Measurements from ENCODE around the gene ENTPD8. TPM values are rescaled to one million over a fixed set of nuclear protein-coding genes. Genes with fewer than 3 reads are reported as not detected.
A peak's percentile ranks its signal among the peaks of the same experiment; 100 is the strongest.

The ENTPD8 gene
- total RNA-seq, 4 donors from 2014 or later, result 0.57 TPM; not detected in 3

DNA sequence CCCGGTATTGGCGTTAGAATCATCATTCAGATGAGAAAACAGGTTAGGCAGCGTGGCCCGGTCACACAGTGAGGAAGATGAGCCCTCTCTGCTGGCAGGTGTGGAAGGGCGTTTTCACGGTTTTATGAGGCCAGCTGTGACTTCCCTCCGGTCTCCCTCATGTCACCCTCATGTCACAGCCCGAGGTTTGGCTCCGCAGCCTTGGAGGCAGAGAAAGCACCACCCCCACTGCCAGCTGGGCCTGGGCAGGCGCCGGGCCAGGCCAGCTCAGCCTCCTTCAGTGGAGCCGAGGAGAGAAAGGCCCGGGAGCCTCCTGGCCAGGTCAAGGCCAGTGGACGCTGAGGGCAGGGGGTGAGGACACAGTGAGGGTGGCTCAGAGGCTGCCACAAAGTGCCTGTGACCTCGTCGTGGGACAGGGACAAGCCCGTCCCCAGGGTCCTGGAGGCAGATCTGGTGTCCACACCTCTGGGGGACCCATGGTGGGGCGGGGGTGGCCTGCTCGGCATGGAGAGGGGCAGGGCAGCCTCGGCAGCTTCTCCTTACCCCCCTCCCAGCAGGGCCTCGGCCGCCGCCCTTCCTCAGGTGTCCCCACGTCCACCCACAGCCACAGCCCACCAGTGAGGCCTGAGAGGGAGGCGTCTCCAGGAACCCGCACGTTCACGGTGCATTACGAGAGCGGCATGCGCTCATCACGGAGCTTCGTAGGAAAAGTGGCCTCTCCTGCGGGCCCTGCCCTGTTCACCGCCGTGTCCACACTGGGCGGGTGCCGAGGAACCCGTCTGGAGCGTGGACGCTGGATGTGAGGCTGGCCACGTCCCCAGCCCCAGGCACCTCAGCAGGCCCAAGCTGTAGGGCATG is 50.4 kb downstream of the ENTPD8 start:
- H3K4me1 ChIP-seq, result peaks cover 0 to 13% (median 0%) of the 10 kb centered on the region in 3 donors
- no peaks in the 10 kb centered on the region for H3K27me3 ChIP-seq
- H3K27ac ChIP-seq, result peak overlapping the region in 3 of 4 donors; percentile 66 to 73 (median 68)
- no peak for TF ChIP-seq POLR2A (IDR thresholded peaks at IDR 0.05)
- no peak for TF ChIP-seq EP300 (IDR thresholded peaks at IDR 0.05)
- TF ChIP-seq POLR2AphosphoS5 (IDR thresholded peaks at IDR 0.05), result no peak
- TF ChIP-seq, protein P1, sequence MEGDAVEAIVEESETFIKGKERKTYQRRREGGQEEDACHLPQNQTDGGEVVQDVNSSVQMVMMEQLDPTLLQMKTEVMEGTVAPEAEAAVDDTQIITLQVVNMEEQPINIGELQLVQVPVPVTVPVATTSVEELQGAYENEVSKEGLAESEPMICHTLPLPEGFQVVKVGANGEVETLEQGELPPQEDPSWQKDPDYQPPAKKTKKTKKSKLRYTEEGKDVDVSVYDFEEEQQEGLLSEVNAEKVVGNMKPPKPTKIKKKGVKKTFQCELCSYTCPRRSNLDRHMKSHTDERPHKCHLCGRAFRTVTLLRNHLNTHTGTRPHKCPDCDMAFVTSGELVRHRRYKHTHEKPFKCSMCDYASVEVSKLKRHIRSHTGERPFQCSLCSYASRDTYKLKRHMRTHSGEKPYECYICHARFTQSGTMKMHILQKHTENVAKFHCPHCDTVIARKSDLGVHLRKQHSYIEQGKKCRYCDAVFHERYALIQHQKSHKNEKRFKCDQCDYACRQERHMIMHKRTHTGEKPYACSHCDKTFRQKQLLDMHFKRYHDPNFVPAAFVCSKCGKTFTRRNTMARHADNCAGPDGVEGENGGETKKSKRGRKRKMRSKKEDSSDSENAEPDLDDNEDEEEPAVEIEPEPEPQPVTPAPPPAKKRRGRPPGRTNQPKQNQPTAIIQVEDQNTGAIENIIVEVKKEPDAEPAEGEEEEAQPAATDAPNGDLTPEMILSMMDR (IDR thresholded peaks at IDR 0.05), result no peak
- H3K9me3 ChIP-seq, result no peaks in the 10 kb centered on the region
- H3K4me3 ChIP-seq, result peak overlapping the region in 1 of 2 donors; percentile 10
- peaks cover 0 to 57% of the 10 kb centered on the region in 2 donors for H3K36me3 ChIP-seq
- peak; percentile 8 for ATAC-seq
- WGBS, 2 donors (ENCODE audit: low coverage in 1 of 2), result 70 to 81% methylated on average over 4 to 5 of the region's 42 CpGs

DNA sequence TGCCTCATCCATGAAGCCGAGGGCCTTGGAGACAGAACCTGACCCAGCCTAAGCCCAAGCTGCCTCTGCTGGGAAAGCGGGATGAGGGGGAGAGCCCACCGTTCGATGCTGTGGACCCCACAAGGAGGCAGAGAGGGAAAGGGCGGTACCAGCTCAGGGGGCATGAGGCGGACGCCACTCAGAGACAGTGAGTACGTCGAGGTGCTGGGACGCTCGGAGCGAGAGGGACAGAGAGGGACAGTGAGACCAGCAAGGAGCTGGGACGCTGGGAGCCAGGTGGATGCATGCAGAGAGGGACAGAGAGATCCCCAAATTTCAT is 51.8 kb downstream of the ENTPD8 start:
- Histone ChIP-seq H3K27ac (no peak overlapping the region), H3K27me3 (no peaks in the 10 kb centered on the region), H3K9me3 (no peaks in the 10 kb centered on the region), H3K4me3 (no peak overlapping the region), H3K4me1 (peaks cover 0 to 13% (median 0%) of the 10 kb centered on the region in 3 donors), H3K36me3 (peaks cover 0 to 56% of the 10 kb centered on the region in 2 donors)
- ATAC-seq, result no peak
- 91% methylated on average over 5 of the region's 13 CpGs; no CpG with 5 or more reads in 1 of the 2 donors for WGBS, 2 donors (ENCODE audit: low coverage in 1 of 2)
- no peak for TF ChIP-seq POLR2AphosphoS5 (IDR thresholded peaks at IDR 0.05)
- no peak for TF ChIP-seq POLR2A (IDR thresholded peaks at IDR 0.05)
- TF ChIP-seq, protein P1 (IDR thresholded peaks at IDR 0.05), result no peak
- no peak for TF ChIP-seq EP300 (IDR thresholded peaks at IDR 0.05)

DNA sequence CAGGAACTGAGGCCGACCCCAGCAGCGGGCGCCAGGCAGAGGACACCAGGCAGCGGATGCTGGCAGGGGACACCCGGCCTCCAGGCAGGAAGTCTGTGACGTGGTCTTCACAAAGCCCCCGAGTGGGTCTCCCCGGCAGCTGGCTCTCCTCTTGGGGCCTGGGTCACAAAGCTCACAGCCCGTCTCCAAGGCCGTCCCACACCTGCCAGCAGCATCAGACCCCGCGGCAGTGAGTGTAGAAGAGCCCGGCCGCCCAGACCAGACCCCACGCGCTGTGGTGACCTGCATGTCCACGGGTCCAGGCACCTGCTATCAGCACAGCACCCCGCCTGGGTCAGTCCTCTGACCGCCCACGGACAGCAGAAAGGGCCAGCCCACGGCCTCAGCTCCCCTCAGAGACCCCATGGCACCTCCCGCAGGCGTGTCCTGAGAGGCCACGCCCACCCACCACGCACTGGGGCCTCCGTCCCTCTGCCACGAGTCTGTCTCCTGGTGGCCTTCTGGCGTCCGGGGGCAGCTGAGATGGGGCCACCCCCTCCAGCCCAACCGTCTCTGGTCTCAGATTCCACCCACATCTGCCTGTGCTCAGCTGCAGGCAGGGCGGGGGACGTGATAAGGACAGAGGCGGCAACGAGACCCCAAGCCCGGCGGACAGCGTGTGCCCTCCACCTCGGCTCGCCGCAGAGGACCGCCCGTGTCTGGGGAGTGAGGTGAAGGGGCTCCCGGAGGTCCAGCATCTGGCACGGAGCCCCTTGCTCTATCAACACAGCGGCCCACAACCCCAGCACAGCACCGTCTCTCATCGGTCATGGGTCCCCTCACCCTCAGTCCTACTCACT is 52.3 kb downstream of the ENTPD8 start:
- peaks cover 0 to 55% of the 10 kb centered on the region in 2 donors for H3K36me3 ChIP-seq
- TF ChIP-seq POLR2AphosphoS5 (IDR thresholded peaks at IDR 0.05) (no peak), POLR2A (IDR thresholded peaks at IDR 0.05) (no peak), EP300 (IDR thresholded peaks at IDR 0.05) (no peak)
- TF ChIP-seq, protein P1 (IDR thresholded peaks at IDR 0.05), result no peak
- peaks cover 0 to 13% (median 0%) of the 10 kb centered on the region in 3 donors for H3K4me1 ChIP-seq
- H3K27me3 ChIP-seq, result no peaks in the 10 kb centered on the region
- ATAC-seq, result no peak
- no peak overlapping the region for H3K4me3 ChIP-seq
- no peak overlapping the region for H3K27ac ChIP-seq
- no peaks in the 10 kb centered on the region for H3K9me3 ChIP-seq
- 67 to 100% methylated on average over 1 to 6 of the region's 47 CpGs for WGBS, 2 donors (ENCODE audit: low coverage in 1 of 2)

DNA sequence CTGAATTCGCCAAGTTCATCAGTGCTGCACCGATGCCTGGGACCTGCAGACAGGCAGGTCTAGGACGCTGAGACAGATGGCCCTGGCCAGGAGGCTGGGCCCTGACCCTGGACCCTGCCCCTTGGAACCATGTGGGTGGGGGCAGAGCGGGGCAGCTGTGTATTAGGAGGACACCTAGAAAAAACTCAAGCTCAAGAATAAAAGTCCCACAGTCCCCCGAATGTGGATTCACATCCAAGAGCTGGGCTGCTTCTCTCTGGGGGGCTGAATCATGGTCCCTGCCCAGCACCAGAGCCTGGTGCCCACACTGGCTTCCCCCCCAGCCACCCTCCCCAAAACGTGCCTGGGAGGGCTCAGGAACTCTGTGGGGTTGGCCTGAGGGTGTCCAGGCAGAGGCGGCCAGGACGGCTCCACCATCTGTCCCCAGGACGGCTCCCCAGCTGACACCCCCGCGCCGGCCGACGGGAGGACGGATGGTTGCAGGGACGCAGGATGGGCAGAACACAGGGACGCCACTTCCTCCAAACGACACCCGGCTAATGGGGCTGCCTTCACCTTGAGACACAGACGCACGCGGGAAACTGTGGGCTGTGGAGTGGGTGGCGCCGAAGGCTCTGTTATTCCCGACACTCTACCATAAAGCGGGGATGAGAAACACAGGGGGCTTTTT is 53.1 kb downstream of the ENTPD8 start:
- H3K9me3 ChIP-seq, result no peaks in the 10 kb centered on the region
- ATAC-seq, result no peak
- WGBS, 2 donors (ENCODE audit: low coverage in 1 of 2), result 100% methylated on average over 1 of the region's 26 CpGs; no CpG with 5 or more reads in 1 of the 2 donors
- H3K4me3 ChIP-seq, result no peak overlapping the region
- peak overlapping the region in 3 of 4 donors; percentile 22 to 50 (median 48) for H3K27ac ChIP-seq
- no peaks in the 10 kb centered on the region for H3K27me3 ChIP-seq
- peaks cover 0 to 13% (median 0%) of the 10 kb centered on the region in 3 donors for H3K4me1 ChIP-seq
- peaks cover 0 to 50% of the 10 kb centered on the region in 2 donors for H3K36me3 ChIP-seq
- TF ChIP-seq, protein P1 (IDR thresholded peaks at IDR 0.05), result no peak
- TF ChIP-seq POLR2A (IDR thresholded peaks at IDR 0.05) (no peak), EP300 (IDR thresholded peaks at IDR 0.05) (no peak), POLR2AphosphoS5 (IDR thresholded peaks at IDR 0.05) (no peak)

Measured in gastroesophageal sphincter (tissue), 4 donors.